GM12872 (cell line): Measurements from ENCODE around the gene WNT7B.

Experiments
- TF ChIP-seq, protein P1 (sequence below): IDR thresholded peaks from 3 replicates; pipeline ENCODE4 v1.5.1; 2011; ENCODE audit warnings: low read depth, mild to moderate bottlenecking, low read length, moderate library complexity; ENCODE audit not compliant: insufficient read depth

Gene WNT7B

DNA sequence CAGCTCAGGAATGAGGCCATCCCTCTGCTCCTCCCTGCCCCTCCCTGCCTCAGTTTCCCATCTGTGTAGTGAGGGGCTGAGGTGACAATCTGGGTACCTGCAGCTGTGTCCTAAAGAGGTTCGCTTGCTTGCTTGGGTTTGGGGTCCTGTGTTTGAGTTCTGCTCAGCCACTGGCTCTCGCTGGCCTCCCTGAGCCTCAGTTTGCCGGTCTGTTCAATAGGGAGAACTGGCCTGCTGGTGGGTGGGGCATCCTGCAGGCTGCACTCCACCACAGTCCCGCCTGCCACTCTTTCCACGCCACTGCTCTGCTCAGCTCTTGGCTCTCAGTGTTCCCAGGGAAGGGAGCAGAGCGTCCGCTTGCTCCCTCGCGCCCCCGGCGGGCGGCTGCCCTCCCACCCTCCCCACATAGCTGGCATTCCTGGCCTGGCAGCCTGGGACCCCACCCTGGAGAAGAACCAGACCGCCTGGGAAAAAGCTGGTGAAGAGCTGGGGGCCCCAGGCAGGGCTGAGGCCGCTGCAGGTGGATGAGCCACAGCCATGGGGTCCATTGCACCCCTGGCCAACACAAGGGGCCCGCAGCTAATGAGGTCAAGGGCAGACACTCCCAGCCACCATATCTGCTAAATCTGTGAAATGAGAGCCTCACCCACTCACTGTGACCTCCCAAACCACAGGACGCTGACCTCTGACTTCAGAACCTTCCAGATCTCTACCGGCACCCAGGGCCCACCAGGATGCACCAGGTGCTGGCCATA lies 15.1 kb downstream of the WNT7B start:
- TF ChIP-seq, protein P1, sequence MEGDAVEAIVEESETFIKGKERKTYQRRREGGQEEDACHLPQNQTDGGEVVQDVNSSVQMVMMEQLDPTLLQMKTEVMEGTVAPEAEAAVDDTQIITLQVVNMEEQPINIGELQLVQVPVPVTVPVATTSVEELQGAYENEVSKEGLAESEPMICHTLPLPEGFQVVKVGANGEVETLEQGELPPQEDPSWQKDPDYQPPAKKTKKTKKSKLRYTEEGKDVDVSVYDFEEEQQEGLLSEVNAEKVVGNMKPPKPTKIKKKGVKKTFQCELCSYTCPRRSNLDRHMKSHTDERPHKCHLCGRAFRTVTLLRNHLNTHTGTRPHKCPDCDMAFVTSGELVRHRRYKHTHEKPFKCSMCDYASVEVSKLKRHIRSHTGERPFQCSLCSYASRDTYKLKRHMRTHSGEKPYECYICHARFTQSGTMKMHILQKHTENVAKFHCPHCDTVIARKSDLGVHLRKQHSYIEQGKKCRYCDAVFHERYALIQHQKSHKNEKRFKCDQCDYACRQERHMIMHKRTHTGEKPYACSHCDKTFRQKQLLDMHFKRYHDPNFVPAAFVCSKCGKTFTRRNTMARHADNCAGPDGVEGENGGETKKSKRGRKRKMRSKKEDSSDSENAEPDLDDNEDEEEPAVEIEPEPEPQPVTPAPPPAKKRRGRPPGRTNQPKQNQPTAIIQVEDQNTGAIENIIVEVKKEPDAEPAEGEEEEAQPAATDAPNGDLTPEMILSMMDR = no peak

DNA sequence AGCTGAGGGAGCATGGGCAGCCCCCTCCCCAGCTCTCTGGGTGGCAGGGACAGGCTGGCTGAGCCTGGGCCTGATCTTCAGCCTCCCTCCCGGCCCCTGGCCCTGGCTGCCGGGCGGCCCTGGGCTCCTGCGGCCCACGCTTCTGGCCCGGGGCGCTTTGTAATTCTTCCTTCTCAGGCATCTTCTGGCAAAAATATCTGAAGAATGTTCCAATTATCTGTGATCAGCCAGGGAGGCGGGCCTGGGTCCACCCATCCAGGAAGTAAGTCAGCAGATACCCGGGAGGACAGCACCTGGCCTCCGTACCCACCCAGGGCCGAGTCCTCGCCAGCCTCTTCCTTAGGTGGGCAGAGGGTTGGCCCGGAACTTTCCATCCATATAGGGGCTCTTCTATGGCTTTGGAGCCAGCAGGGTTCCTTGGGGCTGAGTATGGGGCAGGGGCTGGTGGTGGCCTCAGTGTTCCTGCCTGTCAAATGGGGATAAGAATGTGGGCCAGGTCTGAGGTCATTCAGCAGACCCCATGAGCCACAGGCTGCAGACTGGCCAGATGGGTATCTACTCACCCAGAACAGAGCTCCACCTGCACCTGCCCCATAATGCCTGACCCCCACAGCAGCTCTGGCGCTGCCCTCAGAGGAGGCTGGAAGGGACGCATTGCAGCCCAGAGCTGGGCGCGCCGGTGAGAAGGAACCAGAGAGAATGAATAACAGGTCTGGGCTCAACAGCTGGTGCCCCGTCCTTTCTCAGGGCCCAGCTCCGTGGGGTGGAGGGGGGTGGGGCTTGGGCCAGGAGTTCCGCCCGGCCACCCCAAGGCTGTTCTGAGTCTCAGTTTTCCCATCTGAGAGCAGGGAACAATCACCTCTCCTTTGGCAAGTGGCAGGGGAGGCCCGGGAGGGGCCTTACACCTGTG lies 16.2 kb downstream of the WNT7B start:
- TF ChIP-seq, protein P1 = no peak

DNA sequence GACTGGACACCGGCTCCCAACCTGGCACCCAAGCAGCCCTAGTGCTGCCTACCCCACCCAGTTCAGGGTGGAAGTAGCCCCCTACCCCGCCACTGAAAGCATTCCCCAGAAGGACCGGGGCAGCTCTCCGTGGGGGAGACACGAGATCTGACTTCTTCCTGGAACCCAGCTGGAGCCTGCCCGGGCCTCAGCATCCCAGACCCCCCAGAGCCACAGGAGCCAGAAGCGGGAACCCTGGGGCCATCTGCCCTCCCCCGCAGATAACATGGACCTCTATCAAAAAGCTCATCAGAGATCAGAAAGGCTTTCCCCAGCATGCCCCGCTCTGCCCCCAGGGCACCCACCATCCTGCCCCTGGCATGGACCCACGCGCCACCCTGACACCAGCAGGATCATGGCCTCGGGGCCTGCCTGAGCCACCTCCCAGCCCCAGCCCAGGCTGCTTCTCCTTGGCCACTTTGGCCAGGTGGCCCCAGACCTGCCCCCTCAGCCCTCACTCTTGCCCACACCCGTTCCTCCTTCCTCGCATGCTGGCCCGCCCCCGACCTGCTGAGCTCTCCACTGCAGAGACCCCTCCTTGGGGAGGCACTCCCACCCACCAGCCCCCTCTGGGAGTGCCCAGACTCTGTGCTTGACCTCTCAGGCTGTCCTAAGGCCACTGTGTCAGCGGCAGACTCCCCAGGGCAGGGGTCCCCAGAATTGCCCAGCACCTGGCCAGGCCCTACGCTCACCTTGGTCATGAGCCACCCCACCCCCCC lies 17.1 kb downstream of the WNT7B start:
- TF ChIP-seq, protein P1 = no peak

DNA sequence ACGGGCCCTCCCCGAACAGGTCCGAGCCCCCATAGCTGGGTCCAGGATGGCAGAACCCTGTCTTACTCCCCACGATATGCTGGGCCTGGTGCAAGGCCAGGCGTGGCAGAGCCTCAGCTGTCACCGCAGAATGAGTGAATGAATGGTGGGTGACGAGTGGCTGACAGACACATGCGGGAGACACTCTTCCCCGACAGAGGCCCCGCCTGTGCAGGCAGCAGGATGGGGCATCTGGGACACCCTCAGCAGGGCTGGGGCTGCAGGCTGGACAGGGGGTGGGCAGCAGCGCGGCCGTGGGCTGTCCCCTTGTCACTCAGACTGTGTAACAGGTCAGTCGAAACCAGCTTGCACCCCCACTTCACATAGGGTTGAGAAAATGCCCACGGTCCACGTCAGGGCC lies 18.0 kb downstream of the WNT7B start:
- TF ChIP-seq, protein P1 = no peak

DNA sequence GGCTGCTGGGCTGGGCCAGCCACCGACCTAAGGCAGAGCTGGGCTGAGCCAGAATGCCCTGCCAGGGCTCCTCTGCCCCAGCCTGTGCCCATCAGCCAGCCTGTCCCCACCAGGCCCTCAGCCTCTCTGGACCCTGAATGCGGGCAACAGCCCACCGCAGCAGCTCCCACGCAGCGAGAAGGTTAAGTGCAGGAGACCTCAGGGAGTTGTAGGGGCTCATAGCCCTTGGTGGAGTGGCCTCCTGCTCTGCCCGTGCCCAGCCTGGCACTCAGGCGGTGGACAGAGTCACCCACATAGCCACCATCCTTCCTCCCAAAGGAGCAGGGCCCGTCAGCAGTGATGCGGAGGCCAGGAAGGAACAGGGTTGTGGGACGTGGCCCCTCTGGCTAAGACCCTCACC lies 19.1 kb downstream of the WNT7B start:
- TF ChIP-seq, protein P1 = no peak

DNA sequence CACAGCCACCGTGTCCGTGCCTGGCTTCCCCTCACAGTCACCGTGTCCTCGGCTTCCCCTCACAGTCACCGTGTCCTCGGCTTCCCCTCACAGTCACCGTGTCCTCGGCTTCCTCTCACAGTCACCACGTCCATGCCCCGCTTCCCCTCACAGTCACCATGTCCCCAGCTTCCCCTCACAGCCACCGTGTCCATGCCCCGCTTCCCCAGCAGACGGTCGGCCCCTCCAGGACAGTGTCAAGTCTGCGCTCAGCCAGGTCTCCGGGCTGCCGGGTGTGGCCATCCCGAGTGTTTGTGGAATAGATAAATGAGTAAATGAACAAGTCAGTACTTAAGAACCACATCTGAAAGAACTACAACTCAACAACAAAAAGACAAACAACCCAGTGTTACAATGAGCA lies 23.8 kb downstream of the WNT7B start:
- TF ChIP-seq, protein P1 = no peak

DNA sequence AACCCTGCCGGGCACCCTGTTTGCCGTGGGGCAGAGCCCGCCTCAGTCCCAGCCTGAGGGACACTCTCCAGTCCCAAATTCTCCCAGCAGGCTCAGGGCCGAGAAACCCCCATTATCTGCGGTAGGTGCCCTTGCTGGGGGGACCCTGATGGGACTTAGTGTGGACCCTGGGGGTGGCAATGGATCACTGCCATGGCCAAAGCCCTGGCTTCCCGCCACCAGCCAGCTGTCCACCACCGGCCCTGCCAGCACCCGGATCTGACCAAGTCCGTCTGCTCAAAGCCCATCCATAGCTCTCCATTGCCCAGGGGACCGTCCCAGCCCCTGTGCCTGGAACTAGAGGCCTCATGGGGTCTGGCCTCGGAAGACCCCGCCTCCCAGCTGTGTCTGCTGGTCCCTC lies 24.4 kb downstream of the WNT7B start:
- TF ChIP-seq, protein P1 = no peak
